ENCODE measurements around the gene NHLRC4.

Gene NHLRC4

DNA sequence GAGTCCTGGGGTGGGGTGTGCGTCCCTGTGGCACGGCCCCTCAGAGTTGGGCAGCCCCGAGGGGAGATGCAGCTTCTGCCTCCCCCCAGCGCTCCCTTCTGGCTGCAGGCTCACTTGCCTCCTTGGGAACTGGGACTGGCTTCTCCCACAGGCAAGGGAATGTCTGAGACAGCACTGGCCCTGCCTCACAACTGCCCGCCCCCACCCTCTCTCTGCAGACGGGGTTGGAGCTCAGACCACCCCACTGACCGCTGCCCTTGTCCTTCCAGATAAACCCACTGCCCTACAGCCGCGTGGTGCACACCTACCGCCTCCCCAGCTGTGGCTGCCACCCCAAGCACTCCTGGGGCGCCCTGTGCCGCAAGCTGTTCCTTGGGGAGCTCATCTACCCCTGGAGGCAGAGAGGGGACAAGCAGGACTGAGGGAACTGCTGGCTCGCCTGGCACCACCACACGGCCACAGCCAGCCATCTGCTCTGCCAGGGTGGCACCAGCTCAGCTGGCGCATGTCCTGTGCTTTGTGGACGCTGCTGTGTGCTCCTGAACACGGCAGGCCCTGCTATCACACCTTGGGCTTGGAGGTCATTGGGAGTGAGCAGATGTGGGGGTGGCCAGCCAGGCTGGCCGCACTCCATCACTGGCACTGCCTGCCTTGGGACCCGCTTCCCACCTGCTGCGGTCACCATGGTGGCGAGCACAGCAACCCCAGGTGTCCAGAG is 16.0 kb downstream of the NHLRC4 start:
- DNase-seq (ENCODE audit: low spot score) = no peak

DNA sequence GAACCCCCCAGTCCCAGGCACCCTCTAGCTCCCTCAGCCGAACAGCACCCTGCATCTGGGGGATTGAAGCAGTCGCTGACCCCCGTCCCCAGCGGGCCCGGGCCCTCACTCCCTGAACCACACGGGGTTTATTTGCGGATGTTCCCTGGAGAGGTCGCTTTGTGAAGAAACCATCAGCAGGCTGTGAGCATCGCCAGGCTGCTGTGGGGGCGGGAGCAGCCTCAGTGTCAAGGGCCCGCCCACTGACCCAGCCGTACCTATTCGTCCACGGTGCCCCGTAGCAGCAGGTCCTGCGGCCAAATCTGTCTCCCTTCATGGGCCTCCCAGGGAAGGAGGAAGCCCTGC is 16.6 kb downstream of the NHLRC4 start:
- no peak for DNase-seq (ENCODE audit: low spot score)

DNA sequence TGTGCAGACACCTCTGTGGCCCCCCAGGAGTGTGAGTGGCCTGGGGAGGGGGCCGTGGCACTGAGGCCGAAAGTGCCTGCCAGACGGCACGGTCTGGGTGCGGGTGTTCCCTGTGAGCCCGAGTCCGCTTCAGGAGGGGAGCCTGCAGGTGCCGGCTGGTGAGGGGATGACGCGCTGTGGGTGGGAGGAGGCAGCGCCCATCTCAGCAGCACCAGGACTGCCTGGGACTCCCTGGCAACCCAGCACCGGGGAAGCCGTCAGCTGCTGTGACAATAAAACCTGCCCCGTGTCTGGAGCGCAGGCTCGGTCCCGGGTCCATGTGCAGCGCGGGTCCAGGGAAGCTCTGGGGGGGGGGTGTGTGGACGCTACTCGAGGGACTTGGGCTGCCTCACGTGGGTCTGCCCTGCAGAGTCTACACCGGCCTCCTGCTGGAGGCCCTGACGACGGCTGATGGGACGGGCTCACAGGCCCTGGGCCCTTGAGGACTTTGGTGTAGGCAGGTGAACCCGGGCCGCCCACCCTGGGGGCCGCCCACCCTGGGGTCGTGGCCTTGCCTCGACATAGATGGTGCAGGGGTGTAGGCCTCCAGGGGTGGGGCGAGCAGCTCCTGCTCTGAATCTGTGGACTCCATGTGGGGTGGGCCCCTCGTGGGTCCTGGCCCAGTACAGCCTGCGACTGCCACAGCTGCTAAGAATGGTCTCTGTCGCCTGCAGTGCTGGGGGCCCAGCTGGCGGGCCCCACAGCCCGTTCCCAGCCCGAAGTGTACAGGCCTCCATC is 17.2 kb downstream of the NHLRC4 start:
- no peak for DNase-seq (ENCODE audit: low spot score)

DNA sequence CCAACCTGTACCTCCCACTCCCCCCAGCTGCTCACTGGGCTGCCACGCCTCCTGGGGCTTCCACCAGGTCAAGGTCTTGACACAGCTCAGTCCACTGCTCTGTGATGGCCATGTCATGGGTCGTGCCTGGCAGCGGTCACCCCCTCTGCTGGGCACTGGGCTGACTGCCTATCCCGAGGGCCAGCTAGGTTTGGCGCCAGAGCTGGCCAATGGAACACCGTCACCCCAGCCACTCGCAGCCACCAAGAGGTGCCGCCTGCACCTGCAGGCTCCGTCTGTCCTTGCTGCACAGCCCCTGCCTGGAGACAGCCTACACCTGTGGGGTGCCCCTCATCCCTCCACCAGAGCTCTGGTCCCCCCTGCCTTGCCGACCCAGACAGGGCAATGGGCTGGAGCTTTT is 18.5 kb downstream of the NHLRC4 start:
- no peak for DNase-seq (ENCODE audit: low spot score)

DNA sequence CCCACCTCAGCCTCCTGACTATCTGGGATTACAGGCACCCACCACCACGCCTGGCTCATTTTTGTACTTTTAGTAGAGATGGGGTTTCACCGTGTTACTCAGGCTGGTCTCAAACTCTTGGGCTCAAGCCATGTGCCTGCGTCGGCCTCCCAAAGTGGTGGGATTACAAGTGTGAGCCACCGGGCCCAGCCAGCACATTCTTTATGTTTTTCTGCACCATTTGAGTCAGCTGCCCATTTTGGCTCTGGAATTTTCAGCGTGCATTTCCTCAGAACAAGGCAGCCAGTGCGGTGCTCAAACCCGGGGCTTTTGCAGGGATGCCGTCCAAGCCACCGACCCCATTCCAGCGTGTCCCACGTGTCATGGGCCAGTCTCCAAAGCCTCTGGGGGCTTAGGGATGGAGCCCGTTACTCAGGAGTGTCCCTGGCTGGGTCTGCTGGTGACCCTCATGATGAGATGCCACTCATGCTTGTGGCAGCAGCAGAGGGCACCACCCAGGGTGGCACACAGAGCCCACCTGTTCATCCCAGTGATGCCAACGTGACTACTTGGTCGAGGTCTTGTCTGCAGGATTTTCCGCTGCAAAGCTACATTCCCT is 19.3 kb downstream of the NHLRC4 start:
- DNase-seq (ENCODE audit: low spot score) = no peak

DNA sequence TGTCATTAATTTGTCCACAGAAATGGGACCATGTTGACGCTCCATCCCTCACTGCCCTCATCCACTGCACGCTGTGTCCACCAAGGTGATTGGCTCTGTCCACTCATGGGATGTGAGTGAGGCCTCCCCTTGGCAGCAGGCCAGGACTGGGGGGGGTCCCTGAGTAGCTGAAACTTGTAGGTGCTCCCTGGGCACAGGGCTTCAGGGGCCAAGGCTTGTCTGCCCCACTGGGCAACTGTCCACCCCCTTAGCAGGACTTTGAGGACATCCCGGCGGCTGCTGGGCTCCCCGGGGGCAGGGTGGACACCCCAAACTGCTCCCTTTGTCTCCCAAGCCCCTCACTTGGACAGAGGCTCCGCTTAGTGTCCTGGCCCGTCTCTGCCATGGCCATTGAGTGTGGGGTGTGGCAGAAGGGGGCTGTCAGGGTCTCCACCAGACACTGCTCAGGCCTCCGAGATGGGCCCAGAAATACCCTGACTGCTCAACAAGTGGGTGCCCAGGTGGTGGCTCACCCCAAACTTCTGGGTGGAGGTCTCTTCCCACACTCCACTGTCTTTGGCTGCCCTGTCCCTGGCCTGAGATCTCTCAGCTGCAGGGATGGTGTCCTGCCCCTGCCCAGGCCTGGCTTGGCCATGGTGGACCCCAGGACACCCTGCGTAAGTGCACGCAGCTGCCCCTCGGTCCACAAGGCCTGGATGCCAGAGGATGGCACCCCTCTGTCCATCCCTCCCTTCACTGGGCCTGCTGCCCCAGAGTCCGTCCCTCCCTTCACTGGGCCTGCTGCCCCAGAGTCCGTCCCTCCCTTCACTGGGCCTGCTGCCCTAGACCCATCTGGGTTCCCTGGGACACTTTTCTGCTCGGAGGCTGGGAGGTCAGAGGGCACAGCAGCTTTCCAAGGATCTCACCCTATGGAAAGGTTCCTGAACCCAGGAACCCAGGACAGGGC is 20.1 kb downstream of the NHLRC4 start:
- no peak for DNase-seq (ENCODE audit: low spot score)

DNA sequence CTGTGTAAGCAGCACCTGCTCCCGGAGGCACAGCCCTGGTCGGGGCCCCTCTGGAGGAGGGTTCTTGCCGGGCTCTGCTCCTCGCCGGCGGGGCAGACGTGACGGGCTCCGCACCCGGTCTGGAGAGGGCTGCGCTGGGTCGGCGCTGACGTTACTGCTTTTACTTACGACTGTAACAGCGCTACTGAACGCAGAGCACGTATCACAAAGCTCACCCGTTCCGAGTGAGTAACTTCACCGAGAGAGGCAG is 21.8 kb downstream of the NHLRC4 start:
- DNase-seq (ENCODE audit: low spot score) = peak; percentile 47

DNA sequence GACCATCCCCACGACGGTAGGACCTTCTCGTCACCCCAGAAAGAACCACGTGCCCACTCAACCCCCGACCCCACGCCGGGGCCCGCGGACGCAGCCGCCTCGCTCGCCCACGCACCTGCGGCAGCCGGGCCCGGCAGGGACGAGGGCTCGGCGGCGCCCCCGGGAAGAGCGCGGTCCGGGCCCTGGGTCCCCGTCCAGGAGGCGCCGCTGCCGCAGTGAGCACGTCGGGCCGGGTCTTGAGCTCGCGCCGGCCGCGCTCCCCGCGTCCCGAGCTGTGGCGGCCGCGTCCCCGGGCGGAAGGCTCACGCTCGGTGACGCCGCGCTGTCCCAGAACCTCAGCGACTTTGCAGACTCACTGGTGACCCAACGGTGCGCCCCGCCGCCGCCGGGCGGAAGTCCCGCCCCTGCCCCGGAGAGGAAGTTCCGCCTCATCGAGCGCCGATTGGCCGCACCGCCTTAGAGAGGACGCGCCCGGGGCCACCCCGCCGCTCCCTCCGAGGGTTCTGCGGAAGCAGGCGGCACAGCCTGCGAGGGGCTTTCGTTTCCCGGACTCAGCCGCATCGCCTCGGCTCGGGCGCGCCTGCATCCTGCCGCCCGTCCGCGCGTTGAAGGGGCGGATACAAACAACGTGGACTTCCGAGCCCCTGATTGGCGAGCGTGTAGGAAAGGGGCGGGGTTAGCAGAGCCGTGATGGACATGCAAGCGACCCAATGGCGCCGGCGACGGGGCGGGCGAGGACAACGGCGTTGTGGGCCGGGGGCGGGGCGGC is 22.3 kb downstream of the NHLRC4 start:
- DNase-seq (ENCODE audit: low spot score) = peak; percentile 94

DNA sequence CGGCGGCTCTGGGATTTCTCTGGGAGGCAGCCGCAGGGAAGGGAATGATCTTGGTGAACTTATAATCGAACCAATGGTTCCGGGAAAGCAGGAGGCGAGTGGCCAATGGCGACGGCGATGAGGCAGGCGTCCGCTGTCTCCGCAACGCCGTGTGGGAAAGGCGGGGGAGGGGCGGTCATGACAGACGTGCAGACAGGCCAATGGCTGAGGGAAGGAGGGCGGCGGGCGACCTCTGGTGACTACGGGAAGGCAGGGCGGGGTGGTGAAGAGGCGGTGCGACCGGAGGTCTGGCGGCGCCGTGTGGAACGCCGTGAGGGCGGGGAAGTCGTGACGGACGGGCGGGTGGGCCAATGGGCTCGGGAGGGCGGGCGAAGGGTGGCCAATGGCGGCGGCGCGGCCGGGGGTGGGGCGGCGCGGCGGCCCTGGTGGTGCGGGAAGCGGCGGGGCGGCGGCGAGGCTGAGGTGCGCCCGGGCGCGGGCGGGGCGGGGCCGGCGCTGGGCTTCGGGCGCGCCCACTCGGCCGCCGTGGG is 22.9 kb downstream of the NHLRC4 start, which contains the start of gene RAB40C:
RAB40C (plus strand) TSS at position 409 of the 530 bp plus-strand sequence. CDS start 226 bp downstream, outside the sequence.
- DNase-seq (ENCODE audit: low spot score) = peak; percentile 98

DNA sequence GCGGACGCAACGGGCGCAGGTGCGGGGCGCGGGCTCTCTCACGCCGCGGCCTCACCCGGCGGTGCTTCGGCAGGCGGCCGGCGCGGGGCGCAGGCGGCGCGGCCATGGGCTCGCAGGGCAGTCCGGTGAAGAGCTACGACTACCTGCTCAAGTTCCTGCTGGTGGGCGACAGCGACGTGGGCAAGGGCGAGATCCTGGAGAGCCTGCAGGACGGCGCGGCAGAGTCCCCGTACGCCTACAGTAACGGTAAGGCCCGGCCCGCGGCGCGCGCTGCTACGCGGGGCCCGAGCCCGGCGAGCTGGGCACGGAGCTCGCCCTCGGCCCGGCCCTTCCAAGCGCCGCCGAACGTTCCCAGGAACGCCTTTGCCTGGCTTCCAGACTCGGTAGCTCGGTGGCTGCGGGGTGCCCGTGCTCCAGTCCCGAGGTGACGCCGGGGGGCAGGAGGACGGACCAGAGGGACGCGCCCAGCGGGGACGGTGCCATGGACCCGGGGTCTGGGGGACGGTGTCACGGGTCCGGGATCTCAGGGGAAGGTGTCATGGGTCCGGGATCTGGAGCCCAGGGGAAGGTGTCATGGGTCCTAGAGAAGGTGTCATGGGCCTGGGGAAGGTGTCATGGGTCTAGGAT is 23.5 kb downstream of the NHLRC4 start:
- peak; percentile 76 for DNase-seq (ENCODE audit: low spot score)

DNA sequence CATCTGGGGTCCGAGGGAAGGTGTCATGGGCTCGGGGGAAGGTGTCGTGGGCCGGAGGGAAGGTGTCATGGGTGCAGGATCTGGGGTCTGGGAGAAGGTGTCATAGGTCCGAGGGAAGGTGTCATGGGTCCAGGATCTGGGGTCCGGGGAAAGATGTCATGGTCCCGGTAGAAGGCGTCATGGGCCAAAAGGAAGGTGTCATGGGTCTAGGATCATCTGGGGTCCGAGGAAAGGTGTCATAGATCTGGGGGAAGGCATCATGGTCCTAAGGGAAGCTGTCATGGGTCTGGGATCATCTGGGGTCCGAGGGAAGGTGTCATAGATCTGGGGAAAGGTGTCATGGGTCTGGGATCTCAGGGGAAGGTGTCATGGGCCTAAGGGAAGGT is 24.0 kb downstream of the NHLRC4 start:
- DNase-seq (ENCODE audit: low spot score) = no peak

DNA sequence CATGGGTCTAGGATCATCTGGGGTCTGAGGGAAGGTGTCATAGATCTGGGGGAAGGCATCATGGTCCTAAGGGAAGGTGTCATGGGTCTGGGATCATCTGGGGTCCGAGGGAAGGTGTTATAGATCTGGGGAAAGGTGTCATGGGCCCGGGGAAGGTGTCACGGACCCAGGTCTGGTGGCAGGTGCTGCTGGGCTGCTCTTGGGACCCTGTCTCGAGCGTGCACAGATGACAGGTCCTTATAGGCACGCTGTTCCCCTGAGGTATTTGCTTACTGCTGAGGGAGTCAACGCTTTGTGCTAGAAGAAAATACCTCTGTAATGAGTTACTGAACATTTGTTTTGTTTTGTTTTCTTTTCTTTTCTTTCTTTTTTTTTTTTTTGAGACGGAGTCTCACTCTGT is 24.4 kb downstream of the NHLRC4 start:
- no peak for DNase-seq (ENCODE audit: low spot score)

DNA sequence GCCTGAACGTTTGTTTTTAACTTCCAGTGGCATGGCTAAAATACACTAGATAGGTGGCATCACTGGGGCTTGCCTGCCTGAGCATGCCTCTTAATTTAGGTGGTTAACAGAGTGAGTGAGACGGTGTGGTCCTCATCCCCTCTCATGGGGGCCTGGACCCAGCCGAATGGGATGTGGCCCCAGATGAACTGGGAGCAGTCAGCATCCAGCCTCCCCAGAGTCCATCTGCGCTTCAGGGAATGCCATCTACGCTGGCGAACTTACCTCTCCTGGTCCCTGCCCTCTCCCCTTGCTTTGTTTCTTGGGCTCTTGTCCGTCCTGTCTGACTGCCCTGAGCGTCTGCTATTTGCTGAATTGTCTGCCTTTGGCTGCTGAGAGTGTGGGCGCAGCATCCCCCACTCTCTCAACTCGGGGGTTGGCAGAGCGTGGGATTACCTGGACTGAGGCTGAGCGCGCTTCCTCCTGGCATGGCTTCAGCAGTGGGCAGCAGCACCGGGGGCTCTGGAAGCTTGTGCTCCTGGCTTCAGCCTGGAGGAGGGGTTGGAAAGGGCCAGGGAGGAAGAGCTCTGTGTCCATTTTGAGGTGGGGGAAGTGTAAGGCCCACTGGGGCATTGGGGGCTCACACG is 25.2 kb downstream of the NHLRC4 start:
- no peak for DNase-seq (ENCODE audit: low spot score)

DNA sequence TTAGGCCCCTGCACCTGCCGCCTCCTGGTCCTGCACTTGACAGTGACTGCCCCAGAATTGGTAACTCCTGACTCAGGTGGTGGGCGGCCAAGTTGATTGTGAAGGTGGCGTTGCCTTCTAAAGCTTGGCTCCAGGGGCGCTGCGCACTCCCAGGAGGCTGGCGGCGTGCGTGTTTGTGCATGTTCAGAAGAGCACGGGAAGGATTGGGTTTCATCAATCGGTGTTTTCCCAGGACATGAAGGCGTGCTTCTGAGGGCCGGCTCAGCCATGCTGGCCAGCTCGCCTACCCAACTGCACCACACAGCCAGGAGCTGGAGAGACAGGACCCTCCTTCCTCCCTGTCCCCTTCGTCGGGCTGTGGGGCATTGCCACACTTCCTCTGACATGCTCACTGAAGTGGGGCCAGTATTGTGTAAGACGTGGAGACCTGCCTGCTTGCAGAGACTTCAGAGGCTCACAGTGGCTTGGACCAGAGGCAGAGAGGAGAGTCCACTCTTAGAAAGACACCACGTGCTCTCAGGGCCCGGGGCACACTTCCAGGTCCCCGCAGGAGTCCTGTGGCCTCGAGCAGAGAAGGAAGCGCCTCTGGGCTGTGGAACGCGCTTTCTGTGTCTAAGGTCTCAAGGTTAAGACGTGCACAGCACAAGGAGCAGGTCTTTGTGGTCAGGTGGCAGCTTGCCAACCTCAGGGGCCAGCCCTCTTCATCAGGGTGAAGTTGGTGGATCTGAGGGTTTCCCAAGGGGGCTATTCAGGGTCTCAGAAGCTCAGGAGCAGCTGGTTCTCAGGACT is 25.9 kb downstream of the NHLRC4 start:
- no peak for DNase-seq (ENCODE audit: low spot score)

DNA sequence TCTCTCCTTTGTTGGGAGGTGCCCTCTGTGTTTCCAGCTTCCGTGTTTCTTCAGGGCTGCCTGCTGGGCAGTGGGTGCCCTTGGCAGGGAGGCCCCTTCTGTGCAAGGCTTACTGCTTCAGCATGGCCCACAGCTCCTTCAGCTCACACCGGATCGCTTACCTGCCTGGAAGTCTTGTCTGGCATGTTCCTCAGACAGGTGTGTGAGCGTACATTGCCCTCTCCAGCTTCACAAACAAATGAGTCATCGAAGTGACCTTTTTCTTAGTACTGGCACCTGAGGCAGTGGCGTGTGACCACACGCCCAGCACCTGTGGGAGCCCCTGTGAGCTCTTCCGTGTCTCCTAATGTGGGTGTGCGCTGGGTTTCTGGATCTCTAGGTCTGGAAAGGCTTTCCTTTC is 26.6 kb downstream of the NHLRC4 start:
- no peak for DNase-seq (ENCODE audit: low spot score)

DNA sequence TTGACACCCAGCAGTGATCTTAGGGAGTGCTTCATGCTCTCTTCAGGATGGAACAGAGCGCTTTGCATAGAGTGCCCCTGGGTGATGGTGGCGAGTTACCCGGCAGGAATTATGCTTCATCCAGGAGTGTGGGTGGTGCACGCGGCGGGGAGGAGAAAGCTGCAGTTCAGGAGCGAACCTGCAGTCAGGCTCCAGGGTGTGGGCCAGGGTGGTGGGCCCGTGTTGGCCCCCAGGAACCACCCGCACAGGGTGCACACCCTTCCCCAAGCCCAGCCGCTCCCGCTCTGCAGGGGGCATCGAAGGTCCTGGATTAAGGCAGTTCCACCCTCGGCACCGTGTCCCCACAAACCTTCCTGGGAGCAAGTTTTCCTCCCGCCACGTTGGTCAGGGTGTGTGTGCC is 27.0 kb downstream of the NHLRC4 start:
- no peak for DNase-seq (ENCODE audit: low spot score)

DNA sequence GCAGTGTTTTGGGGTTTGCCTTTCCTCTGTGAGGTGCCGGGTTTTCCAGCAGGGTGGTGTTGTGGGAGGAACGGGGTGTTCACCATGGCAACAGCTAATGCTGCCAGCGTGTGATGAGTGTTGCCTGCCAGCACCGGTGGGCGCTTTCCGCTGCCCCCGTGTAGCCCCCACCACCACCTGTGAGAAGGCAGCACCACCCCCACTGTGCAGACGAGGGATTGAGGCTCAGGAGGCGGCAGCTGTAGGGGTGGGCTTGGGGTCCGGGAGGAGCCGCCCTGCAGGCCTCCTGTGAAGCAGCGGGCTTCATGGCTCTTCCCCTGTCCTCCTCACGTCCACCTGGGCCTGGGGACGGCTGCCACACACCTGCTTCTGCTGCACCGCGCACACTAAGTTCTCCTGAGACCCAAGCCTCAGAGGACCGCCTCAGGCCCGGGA is 28.3 kb downstream of the NHLRC4 start:
- DNase-seq (ENCODE audit: low spot score) = no peak

DNA sequence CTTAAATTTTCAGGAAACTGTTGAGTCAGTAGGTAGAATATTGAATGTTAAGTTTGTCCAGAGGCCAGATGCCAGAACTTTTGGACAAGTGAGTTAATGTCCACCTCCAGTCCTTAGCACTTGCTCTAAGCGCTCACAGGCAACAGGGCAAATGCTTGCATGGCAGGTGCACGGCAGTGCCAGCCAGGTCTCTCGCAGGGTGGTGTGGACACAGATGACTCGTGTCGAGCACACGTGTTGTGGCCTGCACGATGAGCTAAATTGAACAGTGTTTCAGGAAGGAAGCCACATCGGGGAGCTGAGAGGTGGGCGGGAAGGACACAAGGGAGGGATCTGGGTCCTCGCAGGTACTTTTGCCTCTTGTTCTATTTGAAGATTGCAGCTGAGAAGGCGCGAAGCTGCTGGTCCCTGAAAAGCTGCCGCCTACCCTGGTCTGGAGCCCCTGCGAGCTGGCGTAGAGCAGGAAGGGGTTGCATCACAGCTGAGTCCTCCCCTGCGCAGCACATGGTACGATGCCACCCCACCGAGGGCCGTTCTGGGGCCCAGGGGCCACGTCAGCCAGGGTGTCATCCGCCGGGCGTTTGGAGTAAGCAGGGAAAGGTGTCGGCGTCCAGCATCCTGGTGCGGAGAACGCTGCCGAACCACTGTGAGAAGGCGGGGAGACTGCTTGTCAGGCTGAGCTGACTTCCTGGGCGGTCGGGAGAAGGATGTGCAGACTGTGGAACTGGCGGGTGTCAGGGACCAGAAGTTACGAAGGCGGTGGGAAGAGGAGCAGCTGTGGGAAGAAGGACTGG is 29.3 kb downstream of the NHLRC4 start:
- DNase-seq (ENCODE audit: low spot score) = no peak

DNA sequence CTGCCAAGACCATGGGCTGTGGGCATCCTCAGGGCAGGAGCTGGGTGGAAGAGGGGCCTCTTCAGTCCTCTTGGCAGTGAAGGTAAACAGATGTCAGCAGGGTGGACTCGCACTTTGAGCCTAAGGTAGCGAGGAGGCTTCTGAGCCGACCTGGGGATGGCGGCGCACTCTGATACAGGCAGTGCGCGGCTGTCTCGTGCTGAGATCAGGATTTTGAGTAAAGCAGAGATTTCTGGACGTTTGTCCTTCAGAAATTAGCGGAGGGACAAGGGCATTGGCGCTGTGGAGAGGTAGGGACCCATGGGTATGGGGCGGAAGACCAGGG is 29.9 kb downstream of the NHLRC4 start:
- DNase-seq (ENCODE audit: low spot score) = no peak

Measured in AG20443 (cell line).